Gastroesophageal sphincter (tissue), 4 donors: ENCODE data around the gene DIAPH2. TPM values are rescaled to one million over a fixed set of nuclear protein-coding genes. Genes with fewer than 3 reads are reported as not detected.

Source experiments
- ATAC-seq: fragments of 150-250 bp; one replicate; pipeline ENCODE4 v1.9.1; 2016; ENCODE audit warnings: mild to moderate bottlenecking, moderate library complexity
- H3K27ac ChIP-seq, 4 donors: fragments of 200-600 bp; sonication (generic) in 3 of 4; 1 replicate in 3 of 4; 2 replicates in 1 of 4; pipeline ENCODE4 v1.5.1; 2016 to 2019
- H3K27me3 ChIP-seq: fragments of 200-600 bp; sonication (generic); one replicate; pipeline ENCODE4 v1.5.1; 2019
- H3K36me3 ChIP-seq, 2 donors: fragments of 200-600 bp; sonication (generic); one replicate each; pipeline ENCODE4 v1.5.1; 2019; ENCODE audit warnings: control low read depth in 1 of 2
- H3K4me1 ChIP-seq, 3 donors: fragments of 200-600 bp; sonication (generic); 1 replicate in 2 of 3; 2 replicates in 1 of 3; pipeline ENCODE4 v1.5.1; 2016 to 2019; ENCODE audit warnings: control low read depth in 2 of 3
- H3K4me3 ChIP-seq, 2 donors: fragments of 200-600 bp; sonication (generic); one replicate each; pipeline ENCODE4 v1.5.1; 2019; ENCODE audit warnings: mild to moderate bottlenecking in 1 of 2, moderate library complexity in 1 of 2
- H3K9me3 ChIP-seq, 3 donors: fragments of 200-600 bp; sonication (generic); one replicate each; pipeline ENCODE4 v1.5.1; 2017 to 2019; ENCODE audit warnings: control low read depth in 2 of 3
- CTCF ChIP-seq, 4 experiments: fragments of 200-600 bp in 2 of 4; fragments of 450-650 bp in 2 of 4; sonication (generic) in 1 of 4; IDR thresholded peaks; one replicate each; pipeline ENCODE4 v1.5.1; 2017 to 2019; ENCODE audit warnings: antibody characterized with exemption in 4 of 4, mild to moderate bottlenecking in 2 of 4, moderate library complexity in 2 of 4
- EP300 ChIP-seq: sonication (generic); formaldehyde crosslinking; IDR thresholded peaks from one replicate; pipeline ENCODE4 v1.6.1; 2017; ENCODE audit warnings: antibody characterized with exemption, mild to moderate bottlenecking
- POLR2A ChIP-seq, 2 donors: fragments of 450-650 bp; IDR thresholded peaks; one replicate each; pipeline ENCODE4 v1.6.1; 2017; ENCODE audit warnings: antibody characterized with exemption in 2 of 2, mild to moderate bottlenecking in 2 of 2, moderate library complexity in 1 of 2
- POLR2AphosphoS5 ChIP-seq: sonication (generic); formaldehyde crosslinking; IDR thresholded peaks from one replicate; pipeline ENCODE4 v1.6.1; 2017; ENCODE audit warnings: antibody characterized with exemption
- WGBS, 2 donors: methylation state at CpG; one replicate each; pipeline ENCODE4 v1.1.5; 2018; ENCODE audit warnings: low coverage in 1 of 2; 5-methylcytosine and 5-hydroxymethylcytosine counted together
- total RNA-seq, 4 donors: library from RNA; depleted of rRNA; stranded (reverse); fragments of >200 nt; gene quantifications; one replicate each; pipeline ENCODE4 v1.1.0, GENCODE V29; 2016

The DIAPH2 gene
- total RNA-seq, 4 donors from 2014 or later: 46.1 to 93.9 (median 76.5) TPM

GRCh38 chrX:97308171-97308570 lies 623.5 kb downstream of the DIAPH2 start:
- H3K27me3 ChIP-seq: no peaks in the 10 kb centered on the region
- no peak for ATAC-seq
- H3K4me3 ChIP-seq: no peak overlapping the region
- H3K4me1 ChIP-seq: no peaks in the 10 kb centered on the region
- 89 to 93% methylated on average over 4 of the region's 4 CpGs for WGBS, 2 donors
- H3K36me3 ChIP-seq: no peaks in the 10 kb centered on the region
- H3K9me3 ChIP-seq: no peaks in the 10 kb centered on the region
- H3K27ac ChIP-seq: no peak overlapping the region
- no peak for TF ChIP-seq POLR2A (IDR thresholded peaks at IDR 0.05)
- no peak for TF ChIP-seq POLR2AphosphoS5
- TF ChIP-seq CTCF (IDR thresholded peaks at IDR 0.05): no peak
- no peak for TF ChIP-seq EP300

GRCh38 chrX:97309487-97310116 lies 625.0 kb downstream of the DIAPH2 start:
- H3K9me3 ChIP-seq: no peaks in the 10 kb centered on the region
- H3K4me3 ChIP-seq: no peak overlapping the region
- WGBS, 2 donors: 44 to 88% methylated on average over 2 of the region's 2 CpGs
- H3K27me3 ChIP-seq: no peaks in the 10 kb centered on the region
- H3K36me3 ChIP-seq: no peaks in the 10 kb centered on the region
- TF ChIP-seq POLR2A (IDR thresholded peaks at IDR 0.05) (no peak), EP300 (no peak), CTCF (IDR thresholded peaks at IDR 0.05) (no peak), POLR2AphosphoS5 (no peak)
- H3K4me1 ChIP-seq: no peaks in the 10 kb centered on the region
- ATAC-seq: no peak
- H3K27ac ChIP-seq: no peak overlapping the region

- Histone ChIP-seq H3K36me3 (no peaks in the 10 kb centered on the region), H3K27ac (no peak overlapping the region), H3K4me3 (no peak overlapping the region), H3K9me3 (no peaks in the 10 kb centered on the region), H3K27me3 (no peaks in the 10 kb centered on the region), H3K4me1 (no peaks in the 10 kb centered on the region)
- no peak for ATAC-seq
- WGBS, 2 donors: 72 to 81% methylated on average over 6 to 8 of the region's 8 CpGs
- TF ChIP-seq EP300 (no peak), CTCF (IDR thresholded peaks at IDR 0.05) (no peak), POLR2A (IDR thresholded peaks at IDR 0.05) (no peak), POLR2AphosphoS5 (no peak)
Observed at GRCh38 chrX:97310373-97310772, 625.7 kb downstream of the DIAPH2 start.

- Histone ChIP-seq H3K36me3 (no peaks in the 10 kb centered on the region), H3K9me3 (no peaks in the 10 kb centered on the region), H3K27ac (no peak overlapping the region), H3K4me3 (no peak overlapping the region), H3K27me3 (no peaks in the 10 kb centered on the region), H3K4me1 (no peaks in the 10 kb centered on the region)
- TF ChIP-seq EP300 (no peak), POLR2A (IDR thresholded peaks at IDR 0.05) (no peak), POLR2AphosphoS5 (no peak), CTCF (IDR thresholded peaks at IDR 0.05) (no peak)
- 75 to 80% methylated on average over 1 to 2 of the region's 4 CpGs for WGBS, 2 donors
- no peak for ATAC-seq
Observed at GRCh38 chrX:97311066-97311778, 626.6 kb downstream of the DIAPH2 start.

GRCh38 chrX:97314345-97314744 lies 629.7 kb downstream of the DIAPH2 start:
- no peak for ATAC-seq
- no peak for TF ChIP-seq POLR2AphosphoS5
- no peak for TF ChIP-seq CTCF (IDR thresholded peaks at IDR 0.05)
- TF ChIP-seq EP300: no peak
- no peak for TF ChIP-seq POLR2A (IDR thresholded peaks at IDR 0.05)
- WGBS, 2 donors: 67 to 80% methylated on average over 1 of the region's 1 CpG
- H3K36me3 ChIP-seq: no peaks in the 10 kb centered on the region
- no peak overlapping the region for H3K4me3 ChIP-seq
- H3K9me3 ChIP-seq: no peaks in the 10 kb centered on the region
- H3K27ac ChIP-seq: no peak overlapping the region
- no peaks in the 10 kb centered on the region for H3K4me1 ChIP-seq
- H3K27me3 ChIP-seq: no peaks in the 10 kb centered on the region
